Activated CD4-positive, CD25-positive, alpha-beta regulatory T cell treated with anti-CD3 and anti-CD28 coated beads, Interleukin-2, amount 50 U/mL, for 72 hours (primary cell): ENCODE data around the gene MEIS1.

ENCODE experiments used
- DNase-seq: peaks from one replicate; pipeline ENCODE4 v3.0.0; 2021

Gene MEIS1

DNA sequence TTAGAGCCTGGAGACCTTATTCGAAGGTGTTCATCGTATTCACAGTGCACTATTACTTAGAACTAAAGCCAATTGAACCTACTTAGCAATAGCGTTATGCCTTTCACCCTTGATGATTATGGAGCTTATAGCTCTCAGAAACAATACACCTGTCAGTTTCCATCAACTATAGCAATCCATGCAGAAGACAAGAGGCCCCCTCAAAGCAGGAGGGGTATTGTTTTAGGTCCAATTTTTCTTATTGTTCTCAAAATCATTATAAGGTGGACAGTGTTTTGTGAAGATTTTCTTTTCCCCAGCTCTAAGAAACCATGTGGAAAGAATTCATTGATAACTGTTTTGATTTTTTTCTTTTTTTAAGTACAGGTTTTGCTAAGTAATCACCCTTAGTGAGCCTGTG is 135.5 kb downstream of the MEIS1 start:
- no peak for DNase-seq

DNA sequence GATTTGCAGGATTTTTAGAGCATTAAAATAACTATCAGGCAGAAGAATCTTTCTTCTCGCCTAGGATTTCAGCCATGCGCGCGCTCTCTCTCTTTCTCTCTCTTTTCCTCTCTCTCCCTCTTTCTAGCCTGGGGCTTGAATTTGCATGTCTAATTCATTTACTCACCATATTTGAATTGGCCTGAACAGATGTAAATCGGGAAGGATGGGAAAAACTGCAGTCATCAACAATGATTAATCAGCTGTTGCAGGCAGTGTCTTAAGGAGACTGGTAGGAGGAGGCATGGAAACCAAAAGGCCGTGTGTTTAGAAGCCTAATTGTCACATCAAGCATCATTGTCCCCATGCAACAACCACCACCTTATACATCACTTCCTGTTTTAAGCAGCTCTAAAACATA is 137.0 kb downstream of the MEIS1 start:
- no peak for DNase-seq

DNA sequence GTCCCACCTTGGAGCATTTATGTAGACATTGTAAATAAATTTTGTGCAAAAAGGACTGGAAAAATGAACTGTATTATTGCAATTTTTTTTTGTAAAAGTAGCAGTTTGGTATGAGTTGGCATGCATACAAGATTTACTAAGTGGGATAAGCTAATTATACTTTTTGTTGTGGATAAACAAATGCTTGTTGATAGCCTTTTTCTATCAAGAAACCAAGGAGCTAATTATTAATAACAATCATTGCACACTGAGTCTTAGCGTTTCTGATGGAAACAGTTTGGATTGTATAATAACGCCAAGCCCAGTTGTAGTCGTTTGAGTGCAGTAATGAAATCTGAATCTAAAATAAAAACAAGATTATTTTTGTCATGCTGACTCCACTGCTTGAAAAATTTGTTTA is 137.5 kb downstream of the MEIS1 start:
- DNase-seq = no peak

DNA sequence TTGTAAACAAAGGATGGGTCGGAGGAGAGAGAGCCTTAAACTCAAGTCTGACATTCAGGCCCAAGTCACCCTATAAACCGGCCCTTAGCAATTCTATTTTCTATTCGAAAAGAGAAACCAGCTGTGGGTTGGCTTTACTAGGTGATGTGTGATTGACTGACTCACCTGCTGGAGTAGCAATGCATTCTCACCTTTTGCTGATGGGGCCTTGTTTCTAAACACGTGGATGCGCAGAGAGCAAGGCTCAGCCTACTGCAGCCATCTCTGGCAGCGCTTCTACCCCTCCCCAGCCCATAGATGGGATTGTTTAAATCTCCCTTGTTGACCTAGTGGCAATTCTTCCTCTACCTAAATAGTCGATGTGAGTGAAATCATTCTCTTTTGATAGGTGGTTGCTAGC is 138.5 kb downstream of the MEIS1 start:
- DNase-seq = no peak

DNA sequence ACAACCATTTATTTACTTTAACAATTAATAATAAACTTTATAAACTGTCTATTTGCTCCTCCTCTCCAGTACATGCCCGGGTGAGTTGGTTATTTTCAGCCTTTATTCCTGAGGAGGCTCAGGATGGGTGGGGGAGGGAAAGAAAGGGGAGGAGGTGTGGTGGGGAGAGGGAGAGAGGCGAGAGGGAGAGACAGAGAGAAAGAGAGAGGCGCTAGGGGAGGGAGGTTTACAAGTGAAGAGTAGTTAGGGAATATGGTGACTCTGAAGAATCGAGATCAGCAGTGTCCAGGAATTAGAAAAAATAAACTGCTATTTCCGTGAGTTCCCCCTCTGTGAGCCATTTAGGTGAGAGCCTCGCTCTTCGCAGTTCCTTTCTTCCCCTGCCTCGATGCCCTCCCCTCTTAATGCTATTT is 138.9 kb downstream of the MEIS1 start:
- DNase-seq = no peak

DNA sequence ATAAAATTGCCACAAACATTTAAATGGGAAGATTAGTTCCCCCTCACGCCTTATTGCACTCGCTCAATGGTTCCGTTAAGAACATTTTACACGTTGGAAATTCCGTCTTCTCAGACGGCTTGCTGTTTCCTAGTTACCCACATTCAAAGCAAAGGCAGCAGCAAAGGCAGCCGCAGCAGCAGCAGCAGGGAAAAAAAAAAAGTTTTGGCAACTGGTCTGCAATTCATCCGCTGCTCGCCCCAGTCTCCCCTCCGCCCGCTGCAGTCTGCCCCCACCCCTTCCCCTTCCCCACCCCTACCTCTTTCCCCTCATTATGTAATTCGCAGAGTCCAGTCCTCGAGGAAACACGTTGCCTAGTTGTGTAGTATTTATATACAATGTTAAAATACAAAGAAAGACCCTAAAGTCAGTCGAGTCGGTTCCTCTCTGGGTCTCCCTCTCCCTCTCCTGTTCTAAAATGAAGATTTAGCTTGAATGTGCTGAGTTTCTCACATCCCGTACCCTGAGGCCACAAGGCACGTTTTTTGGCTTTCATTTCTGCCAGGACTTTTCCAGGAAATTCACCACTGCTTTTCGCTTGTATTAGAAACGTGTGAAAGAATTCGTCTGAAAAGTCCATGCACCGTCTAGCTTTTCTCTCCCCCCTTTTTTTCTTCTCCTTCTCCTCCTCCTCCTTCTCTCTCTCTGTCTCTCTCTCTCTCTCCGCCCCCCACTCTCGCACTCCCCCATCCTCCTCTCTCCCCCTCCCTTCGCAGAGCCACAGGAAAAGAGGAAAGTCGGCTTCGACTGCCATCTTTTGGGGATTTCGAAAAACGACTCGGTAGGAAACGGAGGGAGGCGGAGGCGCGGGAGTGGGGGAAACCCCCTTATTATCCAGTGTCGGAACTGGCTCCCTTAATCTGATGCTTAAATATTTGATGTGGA is 140.0 kb downstream of the MEIS1 start:
- DNase-seq = no peak

DNA sequence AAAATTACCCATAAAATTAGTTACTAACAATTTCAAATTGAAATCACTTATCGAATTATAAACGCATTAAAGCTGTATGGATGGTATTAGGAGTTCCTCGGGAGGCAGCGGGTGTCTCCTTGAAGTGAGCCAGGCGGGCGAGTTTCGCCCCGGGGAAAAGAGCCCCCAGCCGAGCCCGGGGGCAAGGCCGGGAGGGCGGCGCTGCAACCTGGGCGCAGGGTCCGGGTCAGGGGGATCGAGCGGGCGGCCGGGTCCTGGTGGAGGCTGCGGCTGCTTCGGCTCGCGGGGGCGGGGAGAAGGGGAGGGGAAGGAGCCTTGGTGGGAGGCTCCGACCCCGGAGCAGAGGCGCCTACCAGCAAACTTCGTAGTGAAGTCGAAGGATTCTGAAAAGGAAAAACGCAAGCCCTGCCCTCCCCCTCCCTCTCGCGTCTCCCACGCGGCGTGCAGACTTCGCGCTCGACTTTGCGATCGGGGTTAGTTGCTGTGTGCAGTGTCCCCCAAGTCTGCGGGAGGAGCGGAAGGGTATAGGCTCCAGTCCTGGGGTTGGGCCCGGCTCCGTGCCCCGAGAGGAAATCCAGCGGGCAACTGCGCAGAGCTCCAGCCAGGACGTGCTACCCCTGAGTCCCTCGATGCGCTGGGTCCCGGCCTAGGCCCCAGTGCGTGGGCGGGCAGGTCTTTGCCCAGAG is 140.8 kb downstream of the MEIS1 start:
- DNase-seq = no peak

DNA sequence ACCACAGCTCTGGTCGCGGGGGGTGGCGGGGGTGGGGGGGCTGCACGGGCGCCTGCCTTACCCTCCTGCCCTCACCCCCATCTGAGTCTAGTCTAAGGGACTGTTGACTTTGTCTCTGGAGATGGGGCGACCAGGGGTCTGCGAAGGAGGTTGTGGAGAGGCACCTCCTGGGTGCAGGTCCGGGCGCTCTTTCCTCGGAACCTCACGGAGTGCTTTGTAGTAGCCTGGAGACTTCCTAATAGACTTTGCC is 141.3 kb downstream of the MEIS1 start:
- DNase-seq = no peak

DNA sequence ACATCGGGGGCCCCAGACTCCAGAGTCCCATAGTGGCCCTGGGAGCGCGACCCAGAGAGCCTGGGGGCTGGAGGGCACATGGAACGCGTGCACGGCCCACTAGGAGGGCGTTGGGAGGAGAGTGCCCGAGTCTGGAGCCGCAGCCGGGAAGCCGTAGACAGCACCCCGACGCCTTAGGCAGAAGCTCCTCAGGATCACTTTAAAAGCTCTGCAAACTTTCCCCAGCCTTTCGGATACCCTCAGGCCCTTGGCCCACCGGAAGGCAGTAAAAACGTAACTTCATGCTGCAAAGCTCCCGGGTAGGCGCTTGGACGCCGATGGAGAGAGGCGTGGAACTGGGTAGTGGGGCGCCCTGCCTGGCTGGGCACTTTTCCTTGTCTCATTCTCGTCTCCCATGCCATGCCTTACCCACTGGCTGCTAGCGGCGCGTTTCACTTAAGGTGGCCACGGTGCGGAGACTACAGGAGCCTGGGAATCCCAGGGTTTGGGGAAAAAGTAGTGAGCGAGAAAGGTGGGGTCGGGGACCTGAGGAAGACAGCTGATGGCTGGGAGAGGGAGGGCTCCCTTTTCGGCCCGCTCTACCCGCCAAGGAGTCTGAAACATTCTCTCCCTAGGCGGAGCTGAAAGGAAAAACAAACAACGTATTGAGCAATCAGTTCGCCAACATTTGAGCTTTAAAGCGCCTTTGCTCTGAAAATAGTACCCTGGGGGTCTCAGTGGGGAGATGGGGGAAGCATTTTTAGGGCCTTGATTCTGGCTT is 141.8 kb downstream of the MEIS1 start:
- no peak for DNase-seq

DNA sequence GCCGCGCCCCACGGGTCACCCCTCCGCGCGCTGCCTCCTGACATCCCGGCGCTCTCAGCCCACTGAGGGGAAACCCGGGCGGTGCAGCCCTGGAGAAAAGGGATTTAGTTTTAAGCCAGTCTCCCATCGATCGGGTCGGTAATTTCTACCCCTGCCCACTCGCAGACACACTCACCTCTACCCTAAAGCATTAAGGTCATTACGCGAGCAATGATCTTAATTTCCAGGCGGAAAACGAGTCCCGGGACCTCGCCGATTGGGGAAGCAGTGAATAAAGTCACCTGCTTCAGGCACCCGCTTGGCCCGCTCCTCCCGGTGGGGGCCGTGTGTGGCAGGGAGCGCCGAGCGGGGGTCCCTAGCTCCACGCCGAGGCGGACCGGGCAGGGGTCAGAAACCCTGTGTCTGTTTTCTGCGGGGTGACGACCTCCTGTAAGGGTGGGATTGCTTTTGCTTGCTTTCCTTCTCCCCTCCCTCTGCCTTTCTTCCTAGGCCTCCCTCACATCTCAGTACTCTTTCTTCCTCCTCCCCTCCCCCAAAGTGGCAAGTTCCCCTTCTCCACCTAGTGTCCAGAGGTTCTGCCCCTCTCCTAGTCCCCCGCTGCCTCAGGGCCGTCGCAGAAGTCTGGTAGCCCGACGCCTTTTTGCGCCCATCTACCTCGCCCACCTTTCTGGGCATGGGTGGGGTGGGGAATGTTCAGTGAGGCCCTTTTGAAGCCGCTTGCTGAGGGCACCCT is 142.6 kb downstream of the MEIS1 start:
- no peak for DNase-seq

DNA sequence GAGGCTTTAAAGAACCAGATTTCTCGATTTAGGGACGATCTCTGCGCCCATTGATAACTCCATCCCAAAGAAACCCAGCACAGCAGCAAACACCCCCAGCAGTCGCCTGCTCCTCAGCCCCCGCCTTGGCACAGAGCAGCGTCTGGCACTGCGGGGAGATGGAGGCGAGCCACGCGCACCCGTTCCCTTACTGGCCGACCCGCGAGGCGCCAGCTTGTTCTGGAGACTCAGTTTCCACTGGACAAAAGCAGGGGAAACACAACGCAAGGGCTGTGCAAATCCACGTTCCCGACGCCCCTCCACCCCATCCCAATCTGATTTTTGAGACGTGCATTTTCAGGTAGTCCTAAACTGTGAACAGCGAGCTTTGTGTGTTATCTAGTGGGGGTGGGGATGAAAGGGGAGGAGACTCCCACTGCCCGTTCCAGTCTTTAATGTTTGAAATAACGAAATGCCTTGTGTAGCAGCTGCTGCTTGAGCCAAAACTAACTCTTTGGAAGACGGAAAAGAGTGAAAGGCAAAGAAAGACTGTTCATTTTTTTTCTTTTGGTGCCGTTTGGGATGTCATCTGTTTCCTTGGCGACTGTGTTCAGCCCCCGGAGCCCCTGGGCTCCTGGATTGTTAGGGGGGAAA is 143.2 kb downstream of the MEIS1 start:
- DNase-seq = no peak

DNA sequence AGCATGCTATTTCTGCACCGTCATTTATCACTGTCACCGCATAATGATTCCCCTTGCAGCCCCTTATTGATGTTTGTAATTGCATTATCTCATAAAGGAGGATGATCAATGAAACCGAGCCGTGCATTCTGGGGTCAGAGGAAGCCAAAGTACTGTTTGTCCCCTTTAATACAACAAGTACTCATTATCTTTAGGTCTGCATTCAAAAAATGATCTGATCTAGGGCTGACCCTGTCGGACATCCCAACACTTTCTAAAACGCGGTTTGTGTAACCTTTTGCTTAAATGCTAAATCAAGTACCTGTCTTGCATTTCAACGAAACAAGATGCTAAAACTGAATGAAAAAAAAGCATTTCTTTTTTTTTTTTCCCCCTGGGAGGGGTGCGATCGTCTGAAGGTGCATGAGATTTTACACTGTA is 143.8 kb downstream of the MEIS1 start:
- no peak for DNase-seq

DNA sequence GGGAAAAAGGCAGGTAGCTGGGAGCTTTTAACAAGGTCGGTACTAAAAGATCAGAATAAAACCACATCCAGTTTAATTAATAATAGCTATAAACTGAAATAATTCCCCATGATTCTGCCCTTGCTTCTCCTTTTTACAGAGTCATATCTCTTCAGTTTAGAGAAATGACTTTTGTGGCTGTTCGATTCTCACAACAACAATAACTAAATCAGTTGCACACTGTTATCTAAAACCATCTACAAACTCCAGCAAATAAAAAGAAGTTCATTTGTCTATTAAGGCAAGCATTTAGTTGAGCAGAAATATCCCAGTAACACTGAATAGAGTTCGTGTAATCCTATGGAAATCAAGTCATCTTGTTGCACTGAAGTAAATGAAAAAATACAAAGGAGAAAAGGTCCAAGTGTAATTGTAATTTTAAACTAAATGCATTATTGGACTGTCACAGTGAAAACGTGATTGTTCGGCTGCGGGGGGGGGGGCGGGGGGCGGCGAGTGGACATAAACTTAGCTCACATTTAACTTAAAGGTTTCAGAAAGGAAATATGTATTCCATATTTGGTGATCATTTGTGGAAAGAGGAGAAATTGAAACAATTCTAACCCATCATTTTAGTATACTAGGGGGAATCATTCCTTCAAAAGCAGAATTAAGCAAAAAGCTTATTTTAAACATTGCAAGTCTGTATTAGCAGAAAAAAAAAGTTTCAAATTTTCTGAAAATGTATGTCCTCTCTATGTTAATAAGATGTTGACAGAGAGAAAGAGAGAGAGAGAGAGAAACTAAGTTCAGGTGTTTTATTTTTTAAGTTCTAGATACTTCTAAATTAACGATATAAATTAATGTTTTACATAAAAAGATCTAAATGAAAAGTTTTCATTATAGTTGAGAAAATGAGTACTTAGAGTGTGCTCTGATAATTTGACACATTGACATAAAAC is 144.5 kb downstream of the MEIS1 start:
- DNase-seq = no peak

DNA sequence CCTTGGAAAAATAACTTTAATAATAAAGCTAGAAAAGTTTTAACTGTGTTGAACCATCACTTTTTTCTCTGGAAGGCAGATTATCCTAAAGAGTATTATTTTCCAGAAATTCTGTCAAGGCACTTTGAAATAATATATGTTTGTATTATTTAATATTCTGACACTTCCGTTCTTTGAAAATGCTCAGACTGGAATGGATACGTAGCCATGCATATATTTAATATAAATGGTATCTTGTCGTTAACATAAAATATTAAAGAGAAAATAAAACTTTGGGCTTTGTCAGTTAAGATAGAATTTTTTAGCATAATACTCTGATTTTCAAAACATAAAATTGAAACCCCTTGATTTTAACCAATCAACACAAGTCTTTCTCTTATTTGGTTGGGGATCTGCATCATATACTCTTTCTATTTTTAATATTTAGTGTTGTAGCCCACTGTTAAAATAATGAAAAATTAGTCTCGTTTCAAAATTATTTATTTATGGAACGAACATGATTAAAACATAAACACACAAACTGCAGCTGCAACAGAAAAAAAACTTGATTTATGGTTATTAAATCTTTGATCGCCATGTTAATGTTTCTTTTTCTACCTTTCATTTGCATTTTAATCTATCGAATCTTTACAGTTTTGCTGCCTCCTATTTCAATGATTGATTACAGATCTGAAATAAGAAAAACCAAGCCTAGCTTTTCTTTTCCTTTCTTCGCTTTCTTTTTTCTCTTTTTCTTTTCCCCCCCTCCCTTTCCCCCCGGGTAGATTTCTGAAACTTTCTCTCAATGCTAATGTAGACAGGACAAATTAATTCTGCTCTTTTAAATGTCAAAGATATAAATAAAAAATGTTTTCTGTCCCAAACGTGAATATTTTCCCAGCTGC is 145.5 kb downstream of the MEIS1 start:
- DNase-seq = no peak

DNA sequence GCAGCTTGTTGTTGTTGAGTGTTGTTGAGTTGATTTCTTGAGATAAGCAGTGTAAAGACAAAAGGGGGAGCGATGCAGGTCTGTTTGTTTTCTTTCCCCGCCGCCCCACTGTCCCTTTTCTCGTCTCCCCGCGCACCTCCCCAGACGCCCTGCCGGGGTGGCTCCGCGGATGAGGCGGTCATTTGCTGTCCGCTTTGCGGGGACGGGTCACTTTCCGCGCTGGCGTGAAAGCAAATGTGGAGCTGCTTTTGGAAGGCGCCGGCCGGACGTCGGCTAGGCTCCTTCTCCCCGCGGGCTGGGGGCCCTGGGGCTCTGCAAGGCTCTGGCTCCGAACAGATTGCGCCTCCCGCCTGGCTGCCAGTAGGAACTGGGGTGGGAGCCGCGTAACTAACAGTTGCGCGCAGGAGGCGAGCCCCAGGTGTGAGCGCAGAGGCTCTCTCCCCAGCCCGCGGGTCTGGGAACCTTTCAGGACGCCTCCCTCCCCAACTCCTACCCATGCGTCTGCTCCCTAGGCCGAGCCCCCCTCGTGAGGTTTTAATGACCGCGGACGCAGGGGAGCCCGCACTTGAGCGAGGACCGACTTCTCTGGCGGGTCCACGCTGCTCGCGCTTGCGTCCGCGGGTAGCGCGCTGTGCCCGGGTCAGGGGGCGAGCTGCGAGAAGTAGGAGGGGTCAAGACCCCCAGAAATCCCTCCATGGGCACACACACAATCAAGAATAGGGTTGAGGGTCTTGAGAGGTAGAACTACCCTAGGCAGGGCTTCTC is 146.6 kb downstream of the MEIS1 start:
- no peak for DNase-seq

DNA sequence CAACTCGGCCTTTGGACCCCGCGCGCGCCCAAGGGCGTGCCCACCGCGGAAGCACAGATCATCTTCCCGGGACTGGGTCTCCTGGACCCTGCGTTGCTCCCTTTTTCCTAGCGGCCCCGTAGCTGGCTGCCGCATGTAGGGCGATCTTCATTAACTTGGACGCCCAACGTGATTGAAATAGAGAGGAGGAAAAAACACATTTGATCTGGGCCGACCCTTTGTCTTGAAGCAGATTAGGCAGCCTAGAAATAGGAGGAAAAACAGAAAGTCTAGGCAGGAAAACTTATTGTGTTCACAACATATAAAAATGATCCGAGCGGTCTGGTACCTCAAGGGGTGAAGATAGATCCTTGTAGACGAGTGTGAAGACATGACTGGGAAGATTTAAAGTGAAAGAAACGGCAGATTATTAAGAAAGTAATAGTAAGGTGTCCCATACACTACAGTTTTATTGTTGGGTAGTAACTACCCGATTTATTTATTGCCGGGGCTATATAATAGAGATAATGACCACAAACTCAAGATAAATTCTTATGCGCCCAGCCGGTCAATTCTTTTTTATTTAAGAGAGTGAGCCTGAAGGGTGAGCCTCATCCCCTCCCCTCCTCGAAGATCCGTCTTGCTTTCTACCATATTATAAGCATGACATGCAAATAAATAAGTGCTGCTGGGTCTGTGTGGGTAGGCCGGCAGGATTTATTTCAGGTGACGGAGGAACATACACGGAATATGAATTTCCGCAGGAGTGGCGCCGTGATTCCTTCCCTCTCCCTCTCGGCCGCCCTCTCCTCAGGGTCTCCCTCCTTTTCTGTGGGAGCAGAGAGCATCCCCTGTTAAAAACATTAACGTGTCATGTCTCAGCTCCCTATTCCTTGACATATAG is 147.4 kb downstream of the MEIS1 start:
- DNase-seq = no peak

DNA sequence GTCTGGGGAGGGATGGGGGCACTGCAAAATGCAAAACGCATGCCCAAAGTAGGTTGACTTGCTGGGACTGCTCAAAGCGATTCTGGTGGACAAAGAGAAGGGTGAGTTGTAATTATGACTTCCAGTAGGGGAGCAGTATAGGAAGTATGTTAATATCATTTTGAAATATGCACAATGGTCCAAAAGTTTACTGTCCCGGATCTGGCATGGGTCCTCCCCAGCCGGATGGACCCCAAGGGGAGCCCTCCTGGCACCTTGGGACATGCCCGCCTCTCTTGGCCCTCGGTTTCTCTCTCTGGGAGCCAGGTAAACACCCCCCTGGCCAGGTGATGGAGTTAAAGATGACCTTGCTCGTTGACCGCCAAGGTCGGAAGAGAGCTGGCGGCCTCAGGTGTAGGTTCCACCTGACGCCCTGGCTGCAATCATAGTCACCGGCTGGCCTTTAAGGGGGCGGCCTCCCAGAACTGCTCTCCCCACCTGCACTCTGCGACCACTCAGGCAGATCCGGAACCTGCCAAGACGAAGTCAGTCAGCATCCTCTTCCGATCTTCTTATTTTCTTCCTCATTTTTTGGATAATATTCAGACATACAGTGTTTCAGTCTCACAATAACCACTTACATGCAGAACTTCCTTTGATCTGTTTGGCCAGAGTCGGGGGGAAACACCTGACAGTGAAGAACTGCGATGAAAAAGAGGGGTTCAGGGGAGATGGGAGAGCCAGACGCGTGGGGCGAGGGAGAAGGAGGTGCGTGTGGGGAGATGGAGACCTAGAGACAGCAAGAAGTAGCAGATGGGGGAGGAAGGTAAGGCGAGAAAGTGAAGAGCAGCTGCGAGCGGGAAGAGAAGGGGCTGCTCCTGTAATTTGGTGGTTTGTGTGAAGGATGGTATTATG is 148.3 kb downstream of the MEIS1 start:
- no peak for DNase-seq

DNA sequence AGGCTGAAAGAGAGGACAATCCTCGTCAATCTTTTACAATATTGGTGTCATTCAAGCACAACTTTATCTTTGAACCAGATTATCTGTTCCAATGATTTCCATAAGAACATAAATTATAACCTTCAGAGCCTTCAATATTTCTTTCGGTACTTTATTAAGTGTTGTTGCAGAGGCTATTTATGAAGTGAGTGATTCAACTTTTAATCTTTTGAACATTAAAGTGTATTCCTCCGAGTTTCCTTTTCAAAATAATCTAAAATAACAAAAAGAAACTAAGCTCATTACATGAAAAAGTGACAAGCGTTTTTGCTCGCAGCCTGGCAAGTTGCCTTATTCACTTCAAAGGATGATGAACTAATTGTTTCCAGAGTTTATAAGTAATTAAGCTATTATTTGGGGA is 149.0 kb downstream of the MEIS1 start:
- no peak for DNase-seq
